Measurements from ENCODE around the gene RABGAP1. TPM values are rescaled to one million over a fixed set of nuclear protein-coding genes. Genes with fewer than 3 reads are reported as not detected.

RABGAP1 gene
- polyA plus RNA-seq, 1 donor from 2014 or later: 19.0 TPM

DNA sequence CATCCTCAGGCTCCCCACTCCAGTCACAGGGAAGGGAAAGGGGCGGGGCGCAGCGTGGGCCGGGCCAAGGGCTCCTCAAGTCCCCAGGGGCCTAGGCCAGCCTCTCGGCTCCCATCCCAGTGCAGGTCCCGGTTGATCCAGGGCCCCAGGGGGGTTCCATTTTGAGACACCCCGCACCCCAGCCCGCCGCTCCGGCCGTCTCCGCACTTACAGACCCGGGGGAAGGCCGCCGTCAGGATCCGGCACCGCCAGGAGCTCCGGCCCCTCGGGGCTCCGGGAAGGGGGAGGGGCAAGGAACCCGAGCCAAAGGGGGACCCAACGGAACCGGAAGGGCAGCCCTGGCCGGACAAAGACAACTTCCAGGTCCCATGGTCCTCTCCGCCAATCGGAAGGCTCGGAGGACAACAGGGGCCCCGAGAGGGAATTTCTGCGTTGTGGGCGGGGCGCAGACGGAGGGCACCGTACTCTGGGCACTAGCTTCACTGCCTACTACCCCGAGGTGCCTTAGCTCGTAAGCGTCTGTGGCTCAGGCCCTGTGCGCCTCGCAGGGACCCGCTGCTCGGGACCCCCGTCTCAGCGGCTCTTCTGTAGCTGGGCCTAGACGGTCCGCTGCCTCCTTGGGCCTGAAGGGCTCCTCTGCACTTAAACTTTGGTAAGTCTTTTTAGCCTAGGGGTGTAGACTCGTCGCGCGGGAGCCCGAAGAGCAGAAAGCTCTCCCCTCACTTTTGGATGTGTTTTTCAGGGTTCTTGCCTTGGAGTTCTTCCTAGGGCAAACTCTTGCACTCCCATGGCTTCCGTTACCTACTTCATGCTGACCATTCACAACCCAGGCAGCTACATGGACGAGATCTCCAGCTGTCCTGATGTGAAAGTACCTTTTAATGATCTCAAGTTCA lies 9.3 kb upstream of the RABGAP1 start, which contains the start of gene ZBTB26:
ZBTB26 (minus strand) TSS at position 287 of the 896 bp plus-strand sequence. CDS start 11,578 bp downstream, outside the sequence.
- peaks cover 12 to 17% (median 17%) of the 10 kb centered on the region in 3 donors for H3K4me1 Mint-ChIP-seq
- peaks cover 5% of the 10 kb centered on the region for H3K36me3 Mint-ChIP-seq
- peak within 1 kb of the TSS in 2 of 3 donors; percentile 67 to 97 for H3K27ac Mint-ChIP-seq
- H3K27me3 Mint-ChIP-seq: no peaks in the 10 kb centered on the region
- no peaks in the 10 kb centered on the region for H3K9me3 Mint-ChIP-seq
- no peak within 1 kb of the TSS for H3K4me3 Mint-ChIP-seq

DNA sequence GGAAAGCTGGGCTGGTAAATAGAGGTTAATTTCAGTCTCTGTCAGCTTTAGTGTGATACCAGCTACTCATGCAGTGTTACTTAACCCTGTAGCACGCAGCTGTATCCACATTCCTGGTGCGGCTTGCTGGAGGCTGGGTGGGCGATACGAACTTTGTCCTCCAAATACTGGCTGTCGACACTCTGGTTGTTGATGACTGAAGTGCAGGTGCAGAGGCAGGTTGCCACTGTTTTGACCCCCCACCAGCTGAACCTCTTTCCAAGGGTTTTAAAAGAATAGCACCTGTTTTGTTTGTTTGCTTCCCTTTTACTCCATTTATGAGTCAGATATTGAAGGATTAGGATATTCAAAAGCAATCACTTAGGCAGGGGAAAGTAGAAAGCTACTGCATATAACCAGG lies 4.4 kb upstream of the RABGAP1 start:
- Mint-ChIP-seq H3K27ac (no peak overlapping the region), H3K27me3 (no peaks in the 10 kb centered on the region), H3K4me3 (peak overlapping the region in 1 of 4 donors; percentile 46), H3K36me3 (peaks cover 4% of the 10 kb centered on the region), H3K9me3 (no peaks in the 10 kb centered on the region), H3K4me1 (peaks cover 18 to 22% (median 19%) of the 10 kb centered on the region in 3 donors)

DNA sequence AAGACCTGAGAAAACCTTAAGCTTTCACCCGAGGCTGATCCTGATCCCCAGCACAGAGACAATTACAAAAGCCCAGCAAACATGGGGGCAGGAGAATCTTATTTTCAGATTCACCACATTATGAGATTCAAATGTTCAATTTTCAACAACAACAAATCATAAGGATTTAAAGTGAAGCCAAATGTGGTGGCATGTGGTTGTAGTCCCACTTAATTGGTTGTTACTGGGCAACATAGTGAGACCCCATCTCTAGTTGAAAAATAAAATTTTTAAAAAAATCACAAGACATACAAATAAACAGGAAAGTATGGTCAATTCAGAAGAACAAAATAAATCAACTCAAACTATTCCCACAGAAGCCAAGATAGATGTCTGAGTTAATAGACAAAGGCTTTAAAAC lies 3.9 kb upstream of the RABGAP1 start:
- Mint-ChIP-seq H3K9me3 (no peaks in the 10 kb centered on the region), H3K4me3 (peak overlapping the region in 1 of 4 donors; percentile 46)

DNA sequence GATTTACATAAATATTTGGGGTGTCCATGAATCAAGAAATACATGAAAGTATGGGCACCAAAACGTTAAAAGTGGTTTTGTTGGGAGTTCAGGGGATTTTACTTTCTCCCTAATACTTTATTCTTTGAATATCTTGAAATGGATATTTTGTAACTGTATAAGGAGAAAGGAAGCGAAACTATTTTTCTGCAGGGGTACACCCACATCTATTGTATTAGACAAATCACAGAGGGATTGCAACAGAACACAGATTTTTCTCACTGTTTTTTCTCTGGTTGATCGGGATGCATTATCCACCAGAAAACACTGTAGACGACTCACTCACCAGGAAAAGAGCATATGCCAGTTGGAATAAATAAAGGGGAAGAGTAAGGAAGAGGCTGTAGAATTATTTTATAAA lies 1.2 kb upstream of the RABGAP1 start:
- Mint-ChIP-seq H3K27me3 (no peaks in the 10 kb centered on the region), H3K4me3 (peak overlapping the region in 2 of 4 donors; percentile 58 to 83), H3K27ac (peak overlapping the region in 1 of 3 donors; percentile 20), H3K36me3 (peaks cover 4% of the 10 kb centered on the region), H3K4me1 (peaks cover 16 to 21% (median 20%) of the 10 kb centered on the region in 3 donors), H3K9me3 (no peaks in the 10 kb centered on the region)

More for the DNA sequence above, 3.9 kb upstream of the RABGAP1 start:
- H3K27me3 Mint-ChIP-seq: no peaks in the 10 kb centered on the region
- peaks cover 19 to 27% (median 22%) of the 10 kb centered on the region in 3 donors for H3K4me1 Mint-ChIP-seq
- peaks cover 4% of the 10 kb centered on the region for H3K36me3 Mint-ChIP-seq
- no peak overlapping the region for H3K27ac Mint-ChIP-seq

DNA sequence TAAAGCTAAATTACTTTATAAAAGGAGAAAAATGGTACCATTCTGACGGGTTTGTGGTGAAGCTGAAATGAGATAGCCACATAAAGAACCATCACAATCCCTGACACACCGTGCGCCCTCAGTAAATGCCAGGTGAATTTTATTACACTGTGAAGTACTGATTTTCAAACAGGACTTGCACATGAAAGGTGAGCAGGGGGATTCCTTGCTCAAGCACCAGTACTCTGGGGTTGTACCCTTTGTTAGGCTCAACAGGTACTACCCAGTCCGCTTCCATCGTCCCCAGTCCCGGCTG lies 419 bp upstream of the RABGAP1 start:
- Mint-ChIP-seq H3K27ac (peak overlapping the region; percentile 74 to 91 (median 87)), H3K27me3 (no peaks in the 10 kb centered on the region), H3K4me1 (peaks cover 14 to 27% (median 23%) of the 10 kb centered on the region in 3 donors), H3K9me3 (no peaks in the 10 kb centered on the region), H3K36me3 (peaks cover 2% of the 10 kb centered on the region), H3K4me3 (peak overlapping the region; percentile 83 to 99 (median 93))

DNA sequence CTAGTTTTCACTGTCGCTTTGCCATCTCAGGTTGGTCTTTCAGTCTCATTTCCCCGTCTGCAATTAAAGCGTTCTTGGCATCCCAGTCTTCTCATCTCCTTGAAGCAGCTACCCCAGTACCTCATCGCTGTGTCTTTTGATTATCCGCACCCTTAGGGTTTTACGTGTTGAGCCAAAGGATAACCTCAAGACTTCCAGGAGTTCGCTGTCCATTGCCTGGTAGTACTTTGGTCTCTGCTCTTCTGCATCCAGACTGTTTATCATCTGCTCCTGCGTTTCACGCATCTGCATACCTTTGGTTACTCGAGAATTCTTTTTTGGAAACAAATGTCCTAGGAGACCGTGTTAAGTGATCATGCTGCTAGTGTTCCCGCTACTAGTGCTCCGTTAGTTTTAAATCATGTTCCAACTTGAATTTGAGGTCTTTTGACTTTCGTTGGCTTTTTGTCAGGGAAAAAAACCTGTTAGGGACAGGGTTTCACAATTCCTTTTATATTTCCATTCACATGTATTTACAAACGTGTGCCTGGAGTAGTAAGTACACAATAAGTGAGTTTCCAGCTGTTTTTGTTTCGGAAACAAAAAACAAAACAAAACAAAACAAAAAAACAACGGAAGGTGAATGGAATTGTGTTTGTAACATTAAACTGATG lies 888 bp downstream of the RABGAP1 start:
- Mint-ChIP-seq H3K4me3 (peak overlapping the region; percentile 83 to 99 (median 93)), H3K27me3 (no peaks in the 10 kb centered on the region), H3K9me3 (no peaks in the 10 kb centered on the region), H3K4me1 (peaks cover 16 to 30% (median 26%) of the 10 kb centered on the region in 3 donors), H3K27ac (peak overlapping the region; percentile 74 to 94 (median 87)), H3K36me3 (peaks cover 2% of the 10 kb centered on the region)

DNA sequence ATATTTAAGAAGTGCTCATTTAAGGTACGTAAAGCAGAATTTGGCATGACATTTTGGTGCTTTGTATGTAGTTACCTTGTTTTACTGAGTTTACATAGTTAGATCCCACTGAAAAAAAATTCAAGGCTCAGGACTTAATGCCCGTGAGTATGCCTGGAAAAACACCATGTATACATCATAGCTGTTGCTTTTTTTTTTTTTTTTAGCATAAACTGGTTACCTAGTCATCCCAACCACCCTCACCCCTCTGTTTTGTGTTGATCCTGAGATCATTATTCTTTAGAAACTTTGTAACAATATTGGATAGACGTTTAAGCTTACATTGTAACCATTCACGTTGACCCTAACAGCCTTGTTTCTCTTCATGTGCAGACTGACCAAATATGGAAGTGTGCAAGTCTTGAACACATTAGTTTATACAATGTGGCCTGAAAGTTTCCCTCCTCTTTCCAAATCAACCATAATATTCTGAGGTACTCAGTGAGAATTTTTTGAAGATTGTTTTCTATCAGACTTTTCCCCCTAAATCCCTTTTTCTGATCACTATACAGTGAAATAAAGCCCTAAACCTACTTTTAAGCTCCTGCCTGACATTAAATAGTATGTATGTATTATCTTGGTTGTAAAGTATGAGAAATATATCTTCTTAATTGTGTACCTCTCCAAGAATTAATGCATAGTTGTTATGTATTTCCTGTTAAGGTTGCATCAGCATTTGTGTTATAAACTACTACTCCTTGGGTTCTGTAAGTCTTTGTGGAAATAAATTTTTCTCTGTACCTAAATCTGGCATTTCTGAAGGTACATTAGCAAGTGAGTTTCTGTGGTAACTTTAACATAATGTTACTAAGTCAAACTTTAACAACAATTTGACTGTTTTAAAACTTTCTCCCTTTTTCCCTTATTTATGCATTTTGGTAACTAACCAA lies 4.4 kb downstream of the RABGAP1 start:
- H3K4me1 Mint-ChIP-seq: peaks cover 24 to 45% (median 36%) of the 10 kb centered on the region in 3 donors
- H3K4me3 Mint-ChIP-seq: peak overlapping the region in 1 of 4 donors; percentile 62
- H3K9me3 Mint-ChIP-seq: no peaks in the 10 kb centered on the region
- peaks cover 2% of the 10 kb centered on the region for H3K36me3 Mint-ChIP-seq
- peak overlapping the region in 1 of 3 donors; percentile 72 for H3K27ac Mint-ChIP-seq
- H3K27me3 Mint-ChIP-seq: no peaks in the 10 kb centered on the region

DNA sequence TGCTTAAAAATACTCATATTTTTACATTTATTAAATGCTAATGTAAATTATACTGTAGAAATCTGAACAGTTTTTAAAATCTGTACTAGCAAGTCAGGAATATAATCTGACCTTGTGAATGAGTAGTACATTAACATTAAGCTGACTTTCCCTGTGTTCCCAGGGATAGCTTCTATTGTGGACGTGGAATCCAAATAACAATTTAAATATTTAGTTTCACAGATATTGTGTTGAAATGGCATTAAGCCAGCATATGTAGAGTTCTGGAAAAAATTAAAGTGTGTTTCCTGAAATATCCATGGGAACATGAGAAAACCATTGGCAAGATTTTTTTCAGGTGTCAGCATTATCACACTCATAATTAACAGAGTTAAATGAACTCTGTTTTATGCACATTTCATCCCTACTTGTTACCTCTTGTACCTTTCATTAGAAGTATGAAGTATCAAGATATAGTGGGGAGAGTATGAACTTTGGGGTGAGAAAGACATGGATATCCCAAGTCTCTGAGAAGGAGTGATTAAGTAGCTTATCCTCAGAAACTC lies 5.7 kb downstream of the RABGAP1 start:
- no peaks in the 10 kb centered on the region for H3K9me3 Mint-ChIP-seq
- peaks cover 6% of the 10 kb centered on the region for H3K36me3 Mint-ChIP-seq
- H3K4me1 Mint-ChIP-seq: peaks cover 27 to 43% (median 33%) of the 10 kb centered on the region in 3 donors
- no peak overlapping the region for H3K4me3 Mint-ChIP-seq
- no peak overlapping the region for H3K27ac Mint-ChIP-seq
- no peaks in the 10 kb centered on the region for H3K27me3 Mint-ChIP-seq

DNA sequence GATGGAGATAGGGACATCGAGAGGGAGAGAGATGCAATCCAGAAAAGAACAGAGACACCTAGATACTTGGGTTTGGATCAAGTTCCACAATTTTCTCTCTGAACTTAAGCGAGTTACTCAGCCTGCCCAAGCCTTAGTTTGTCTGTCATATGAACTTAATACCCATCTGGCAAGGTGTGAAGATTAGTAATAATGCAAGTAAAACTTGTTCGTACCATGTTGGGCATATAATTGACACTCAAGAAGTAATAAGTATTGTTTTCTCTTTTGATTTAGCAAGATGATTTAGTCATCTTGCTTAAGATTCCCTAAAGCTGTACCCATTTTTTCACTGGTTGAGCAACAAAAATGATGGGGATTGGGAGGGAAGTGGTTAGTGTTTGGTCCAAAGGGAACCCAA lies 7.5 kb downstream of the RABGAP1 start:
- Mint-ChIP-seq H3K36me3 (peaks cover 6% of the 10 kb centered on the region), H3K9me3 (no peaks in the 10 kb centered on the region), H3K4me1 (peaks cover 21 to 40% (median 27%) of the 10 kb centered on the region in 3 donors), H3K27ac (no peak overlapping the region), H3K4me3 (peak overlapping the region in 1 of 4 donors; percentile 1), H3K27me3 (no peaks in the 10 kb centered on the region)

DNA sequence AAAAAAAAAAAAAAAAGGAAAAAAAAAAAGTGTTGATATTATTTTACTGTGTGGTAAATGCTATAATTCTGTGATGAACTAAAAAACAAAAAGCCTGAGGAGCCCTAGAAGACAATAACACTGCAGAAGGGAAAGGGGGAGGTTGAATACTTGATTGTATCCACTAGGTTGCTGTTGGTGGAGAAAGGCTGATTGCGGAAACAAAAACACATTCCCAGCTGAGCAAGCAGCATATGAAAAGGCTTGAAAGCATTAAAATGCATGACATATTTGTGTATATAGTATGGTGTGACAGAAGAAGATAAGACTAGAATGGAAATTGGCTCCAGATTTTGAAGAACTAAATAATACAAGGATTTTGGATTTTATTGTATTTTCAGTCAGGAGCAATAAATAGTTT lies 8.9 kb downstream of the RABGAP1 start:
- peaks cover 9% of the 10 kb centered on the region for H3K36me3 Mint-ChIP-seq
- H3K4me1 Mint-ChIP-seq: peaks cover 20 to 41% (median 28%) of the 10 kb centered on the region in 3 donors
- H3K4me3 Mint-ChIP-seq: no peak overlapping the region

DNA sequence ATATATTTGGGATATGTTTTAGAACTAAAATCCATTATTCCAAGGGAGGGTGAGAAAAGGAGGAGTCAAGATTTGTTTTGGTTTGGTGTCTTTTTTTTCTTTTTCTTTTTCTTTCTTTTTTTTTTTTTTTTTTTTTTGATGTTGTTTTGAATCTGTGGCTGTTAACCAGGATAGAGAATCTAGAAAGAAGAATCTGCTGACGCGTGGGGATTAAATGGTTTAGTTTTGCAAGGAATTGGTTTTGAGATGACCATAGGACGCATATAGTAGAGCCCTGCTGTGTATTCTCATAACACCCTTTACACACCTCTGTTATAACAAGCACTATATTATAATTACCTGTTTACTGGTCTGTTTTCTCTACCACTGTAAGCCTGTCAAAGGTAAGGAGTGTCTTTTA lies 9.4 kb downstream of the RABGAP1 start:
- no peak overlapping the region for H3K27ac Mint-ChIP-seq
- no peaks in the 10 kb centered on the region for H3K9me3 Mint-ChIP-seq
- peaks cover 9% of the 10 kb centered on the region for H3K36me3 Mint-ChIP-seq
- peaks cover 24 to 41% (median 31%) of the 10 kb centered on the region in 3 donors for H3K4me1 Mint-ChIP-seq
- H3K27me3 Mint-ChIP-seq: no peaks in the 10 kb centered on the region
- no peak overlapping the region for H3K4me3 Mint-ChIP-seq

More for the DNA sequence above, 8.9 kb downstream of the RABGAP1 start:
- H3K9me3 Mint-ChIP-seq: no peaks in the 10 kb centered on the region
- H3K27me3 Mint-ChIP-seq: no peaks in the 10 kb centered on the region
- no peak overlapping the region for H3K27ac Mint-ChIP-seq

DNA sequence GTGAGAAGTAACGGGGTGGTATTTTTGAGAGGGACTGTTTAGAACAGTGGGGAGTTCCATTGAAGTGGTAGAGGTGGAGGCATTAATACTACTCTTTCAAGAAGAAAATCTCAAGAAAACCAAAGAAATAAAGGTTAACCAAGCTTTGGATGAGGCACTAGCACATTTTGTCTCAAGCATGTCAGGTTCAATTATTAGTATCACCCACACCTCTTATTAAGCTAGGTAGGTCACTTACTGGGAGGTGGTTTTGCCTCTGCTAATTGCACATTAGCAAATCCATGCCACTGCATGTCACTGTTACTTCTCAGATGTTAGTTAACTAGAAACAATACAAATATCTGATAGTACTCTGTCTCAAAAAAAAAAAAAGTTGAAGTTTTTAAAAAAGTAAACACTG lies 10.2 kb downstream of the RABGAP1 start:
- Mint-ChIP-seq H3K4me3 (no peak overlapping the region), H3K36me3 (peaks cover 9% of the 10 kb centered on the region), H3K4me1 (peaks cover 21 to 43% (median 27%) of the 10 kb centered on the region in 3 donors), H3K27me3 (no peaks in the 10 kb centered on the region), H3K9me3 (no peaks in the 10 kb centered on the region), H3K27ac (no peak overlapping the region)

DNA sequence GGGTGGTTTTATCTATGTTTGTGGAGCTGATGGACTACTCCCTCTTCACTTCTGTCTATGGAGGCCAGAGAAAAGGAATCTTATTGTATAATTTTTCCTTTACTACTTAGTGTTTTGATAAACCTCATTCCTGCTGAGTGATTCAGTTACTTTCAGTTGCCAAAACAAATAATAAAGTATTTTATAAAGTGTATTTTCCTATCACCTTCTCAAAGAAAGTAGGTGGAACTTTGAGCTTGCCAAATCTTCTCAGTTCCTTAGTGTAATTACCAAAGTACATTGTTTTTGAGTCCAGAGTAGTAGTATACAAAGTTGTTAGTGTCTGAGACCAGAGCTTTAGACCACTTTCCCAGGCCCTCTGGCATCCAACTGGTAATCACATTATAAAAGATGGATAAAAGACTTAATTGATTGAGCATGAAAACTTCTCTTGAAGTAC lies 13.5 kb downstream of the RABGAP1 start:
- Mint-ChIP-seq H3K4me1 (peaks cover 17 to 30% (median 17%) of the 10 kb centered on the region in 3 donors), H3K9me3 (no peaks in the 10 kb centered on the region), H3K27me3 (no peaks in the 10 kb centered on the region), H3K36me3 (peaks cover 9% of the 10 kb centered on the region), H3K4me3 (no peak overlapping the region), H3K27ac (no peak overlapping the region)

DNA sequence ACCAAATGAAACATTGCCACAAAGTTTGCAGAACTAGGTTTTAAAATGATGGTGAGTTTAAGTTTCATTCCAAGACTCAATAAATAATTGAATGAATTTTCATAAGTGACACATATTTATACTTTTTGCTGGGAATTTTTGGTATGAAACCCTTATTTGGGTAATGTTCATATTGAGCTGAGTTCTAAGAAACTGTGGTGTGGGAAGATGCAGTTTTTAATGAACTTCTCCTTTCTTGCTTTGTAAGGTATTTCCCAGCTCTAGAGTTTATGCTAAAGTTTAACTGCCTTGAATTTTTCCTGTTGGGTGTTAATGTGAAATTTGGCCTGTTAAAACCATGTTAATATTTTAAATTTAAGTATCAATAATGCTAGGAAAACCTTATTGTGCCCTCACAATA lies 15.1 kb downstream of the RABGAP1 start:
- Mint-ChIP-seq H3K27me3 (no peaks in the 10 kb centered on the region), H3K9me3 (peaks cover 0 to 5% (median 3%) of the 10 kb centered on the region in 3 donors), H3K4me3 (no peak overlapping the region)

More for the DNA sequence above, 15.1 kb downstream of the RABGAP1 start:
- Mint-ChIP-seq H3K36me3 (peaks cover 13% of the 10 kb centered on the region), H3K27ac (no peak overlapping the region), H3K4me1 (peaks cover 6 to 18% (median 10%) of the 10 kb centered on the region in 3 donors)

Data from IgD-negative memory B cell (primary cell).